Caco-2 (cell line): ENCODE data around the gene DROSHA. TPM values are rescaled to one million over a fixed set of nuclear protein-coding genes. Genes with fewer than 3 reads are reported as not detected.

Source experiments
- BruUV-seq: library from RNA; stranded (reverse); fragments of 400-500 nt; replicated peaks from 2 replicates; lab custom pipeline; 2021; lab: Mats Ljungman, UMichigan
- CTCF ChIA-PET: fragments of 300-600 bp; sonication (Branson Sonifier 250); formaldehyde crosslinking; loops from one replicate; lab custom pipeline; 2022; ENCODE audit warnings: antibody characterized with exemption; lab: Charles Lee
- POLR2A ChIA-PET: fragments of 300-600 bp; sonication (Branson Sonifier 250); formaldehyde crosslinking; loops from one replicate; lab custom pipeline; 2022; ENCODE audit warnings: antibody characterized with exemption; lab: Charles Lee
- DNase-seq, 2 experiments: peaks; one replicate each; pipeline versions ENCODE4 v3.0.0 to v3.0.0-alpha.2; 2020 to 2022
- H3K27me3 ChIP-seq: replicated peaks from 2 replicates; pipeline ENCODE4 v1.6.0; 2011; ENCODE audit warnings: low read length; ENCODE audit not compliant: control insufficient read depth, insufficient read depth
- H3K36me3 ChIP-seq: 2 replicates; pipeline ENCODE4 v1.5.1; 2011; ENCODE audit warnings: low read length; ENCODE audit not compliant: control insufficient read depth, insufficient read depth
- H3K4me1 ChIP-seq: fragments of 250-450 bp; sonication (Bioruptor Pico); 2 replicates; pipeline ENCODE4 v1.5.1; 2020; ENCODE audit warnings: mild to moderate bottlenecking
- H3K4me3 ChIP-seq: 2 replicates; pipeline ENCODE4 v1.5.1; 2011; ENCODE audit warnings: low read depth, mild to moderate bottlenecking, control low read depth, low read length
- H3K9me3 ChIP-seq: fragments of 250-450 bp; sonication (Bioruptor Pico); 2 replicates; pipeline ENCODE4 v1.5.1; 2020; ENCODE audit warnings: mild to moderate bottlenecking, moderate library complexity
- H3K27ac Mint-ChIP-seq: one replicate; pipeline ENCODE4 v1.8.0; 2022; ENCODE audit warnings: mixed read lengths; ENCODE audit not compliant: unreplicated experiment
- H3K27me3 Mint-ChIP-seq: one replicate; pipeline ENCODE4 v1.8.0; 2022; ENCODE audit warnings: mixed read lengths; ENCODE audit not compliant: insufficient read depth, unreplicated experiment
- H3K36me3 Mint-ChIP-seq: one replicate; pipeline ENCODE4 v1.8.0; 2022; ENCODE audit warnings: mild to moderate bottlenecking, mixed read lengths; ENCODE audit not compliant: insufficient read depth, unreplicated experiment
- H3K4me1 Mint-ChIP-seq: one replicate; pipeline ENCODE4 v1.8.0; 2022; ENCODE audit warnings: low read depth, mixed read lengths; ENCODE audit not compliant: unreplicated experiment
- H3K4me3 Mint-ChIP-seq: one replicate; pipeline ENCODE4 v1.8.0; 2022; ENCODE audit warnings: mild to moderate bottlenecking, moderate library complexity, mixed read lengths; ENCODE audit not compliant: unreplicated experiment
- H3K9me3 Mint-ChIP-seq: one replicate; pipeline ENCODE4 v1.8.0; 2022; ENCODE audit warnings: mixed read lengths; ENCODE audit not compliant: unreplicated experiment
- CTCF ChIP-seq, 2 experiments: fragments of 200-600 bp in 1 of 2; IDR thresholded peaks; 1 replicate in 1 of 2; 2 replicates in 1 of 2; pipeline versions ENCODE4 v1.5.1 to v1.8.0; 2011 to 2022; ENCODE audit warnings: antibody characterized with exemption in 1 of 2, control low read depth in 1 of 2, inconsistent platforms in 1 of 2, low read depth in 1 of 2, low read length in 1 of 2, mild to moderate bottlenecking in 1 of 2, moderate library complexity in 1 of 2; ENCODE audit not compliant: insufficient read depth in 1 of 2, severe bottlenecking in 1 of 2, unreplicated experiment in 1 of 2
- intact Hi-C: fragments of 100-400 bp; cut with micrococcal nuclease; formaldehyde crosslinking; loops from one replicate; pipeline ENCODE4 v1.10.0; 2022; ENCODE audit not compliant: unreplicated experiment
- total RNA-seq: library from RNA; stranded (reverse); gene quantifications from 2 replicates; pipeline ENCODE4 v1.2.3, GENCODE V29; 2022

Gene DROSHA
- total RNA-seq, 1 experiment from 2014 or later, result 88.4 TPM

DNA sequence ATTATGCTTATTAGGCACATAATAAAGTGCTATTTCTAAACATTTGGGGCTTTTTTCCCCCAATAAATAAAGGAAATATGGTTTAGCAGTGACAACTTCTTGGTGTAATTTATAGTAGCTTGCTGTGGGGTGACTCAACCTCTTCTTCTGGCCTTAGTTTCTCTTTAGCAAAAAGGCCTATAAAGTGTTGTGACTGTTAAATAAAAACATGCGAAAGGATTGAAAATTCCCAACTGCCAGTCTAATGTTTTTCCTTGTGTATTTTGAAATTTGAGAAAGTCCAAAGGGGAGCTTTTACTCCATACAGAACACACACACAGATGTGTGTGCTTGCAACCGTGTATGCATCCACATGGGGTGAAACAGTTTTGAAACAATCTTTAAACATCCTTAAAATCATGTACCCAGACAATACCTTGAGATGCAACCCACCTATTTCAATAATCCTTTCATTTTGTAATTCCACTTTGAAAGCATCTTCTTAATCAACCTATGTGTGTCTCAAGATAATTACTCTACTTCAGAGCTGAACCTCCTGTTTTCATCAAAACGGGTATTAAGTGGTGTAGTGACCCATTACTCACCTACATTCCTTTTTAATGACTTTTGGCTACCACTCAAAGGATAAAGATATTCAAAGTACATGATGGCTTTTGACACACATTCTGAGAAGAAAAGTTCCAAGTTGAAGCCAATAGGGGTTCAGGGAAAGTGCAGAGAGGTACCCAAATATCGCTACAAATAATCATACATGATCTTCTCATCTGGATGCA, 123.8 kb downstream of the DROSHA start:
- Histone ChIP-seq H3K36me3 (no peaks in the 10 kb centered on the region), H3K27me3 (no peaks in the 10 kb centered on the region), H3K4me3 (no peak overlapping the region), H3K4me1 (peaks cover 8% of the 10 kb centered on the region; the same call in 1 of the 2 replicates), H3K9me3 (no peaks in the 10 kb centered on the region)
- ChIA-PET CTCF (no interaction called here), POLR2A (interaction anchor here (0.5 kb wide), 1 partner anchor 62 kb away, joined by 3 read pairs; no protein-coding TSS in a partner anchor)
- Mint-ChIP-seq H3K4me1 (no peaks in the 10 kb centered on the region), H3K4me3 (no peak overlapping the region), H3K27ac (no peak overlapping the region), H3K27me3 (no peaks in the 10 kb centered on the region), H3K9me3 (no peaks in the 10 kb centered on the region), H3K36me3 (peaks cover 40% of the 10 kb centered on the region)
- no TSS peak for BruUV-seq
- intact Hi-C loops, result no loop called here
- no peak for TF ChIP-seq CTCF (IDR thresholded peaks at IDR 0.05; ENCODE audit: insufficient read depth in 1 of 2, low read depth in 1 of 2, low read length in 1 of 2, severe bottlenecking in 1 of 2, unreplicated experiment in 1 of 2)
- no peak for DNase-seq

- Mint-ChIP-seq H3K4me1 (no peaks in the 10 kb centered on the region), H3K9me3 (no peaks in the 10 kb centered on the region), H3K36me3 (peaks cover 39% of the 10 kb centered on the region), H3K27ac (no peak overlapping the region), H3K27me3 (no peaks in the 10 kb centered on the region), H3K4me3 (no peak overlapping the region)
- Histone ChIP-seq H3K4me1 (peaks cover 8% of the 10 kb centered on the region; the same call in 1 of the 2 replicates), H3K9me3 (no peaks in the 10 kb centered on the region), H3K27me3 (no peaks in the 10 kb centered on the region), H3K4me3 (no peak overlapping the region), H3K36me3 (no peaks in the 10 kb centered on the region)
- no peak for DNase-seq
- TF ChIP-seq CTCF (IDR thresholded peaks at IDR 0.05; ENCODE audit: insufficient read depth in 1 of 2, low read depth in 1 of 2, low read length in 1 of 2, severe bottlenecking in 1 of 2, unreplicated experiment in 1 of 2), result no peak
- ChIA-PET CTCF (no interaction called here), POLR2A (no interaction called here)
- BruUV-seq, result no TSS peak
- intact Hi-C loops, result no loop called here
Observed at GRCh38 chr5:31404325-31404724, 127.6 kb downstream of the DROSHA start.

GRCh38 chr5:31401691-31402090, 130.2 kb downstream of the DROSHA start:
- Histone ChIP-seq H3K27me3 (no peaks in the 10 kb centered on the region), H3K36me3 (no peaks in the 10 kb centered on the region), H3K4me1 (no peaks in the 10 kb centered on the region), H3K9me3 (no peaks in the 10 kb centered on the region), H3K4me3 (no peak overlapping the region)
- CTCF ChIA-PET, result no interaction called here
- no peak for DNase-seq
- H3K4me1 Mint-ChIP-seq, result no peaks in the 10 kb centered on the region
- BruUV-seq, result no TSS peak
- no peak overlapping the region for H3K27ac Mint-ChIP-seq
- H3K9me3 Mint-ChIP-seq, result no peaks in the 10 kb centered on the region
- H3K27me3 Mint-ChIP-seq, result no peaks in the 10 kb centered on the region
- POLR2A ChIA-PET, result no interaction called here
- intact Hi-C loops, result no loop called here
- peaks cover 26% of the 10 kb centered on the region for H3K36me3 Mint-ChIP-seq
- TF ChIP-seq CTCF (IDR thresholded peaks at IDR 0.05; ENCODE audit: insufficient read depth in 1 of 2, low read depth in 1 of 2, low read length in 1 of 2, severe bottlenecking in 1 of 2, unreplicated experiment in 1 of 2), result no peak
- H3K4me3 Mint-ChIP-seq, result no peak overlapping the region
